ENCODE data around the gene CD200R1L.

Gene CD200R1L

GRCh38 chr3:112871735-112872134 is 25.1 kb upstream of the CD200R1L start:
- Histone ChIP-seq H3K27ac (ENCODE audit: extremely low read depth, low read depth, low read length) (no peak overlapping the region), H3K36me3 (ENCODE audit: control insufficient read depth in 2 of 2, insufficient read depth in 1 of 2, low read length in 2 of 2) (no peaks in the 10 kb centered on the region), H3K9me3 (ENCODE audit: control insufficient read depth, insufficient read depth, low read depth, low read length) (no peaks in the 10 kb centered on the region), H3K4me1 (ENCODE audit: control insufficient read depth, insufficient read depth, low read length) (no peaks in the 10 kb centered on the region), H3K4me3 (ENCODE audit: low read depth, low read length) (no peak overlapping the region)
- ChIA-PET POLR2A (no interaction called here), CTCF (interaction anchor here (0.9 kb wide), 2 partner anchors 9 to 137 kb away, joined by 3 read pairs; no protein-coding TSS in a partner anchor)
- TF ChIP-seq WT1 (tag by site-specific recombination; IDR thresholded peaks at IDR 0.05): no peak
- TF ChIP-seq SP7 (tag by site-specific recombination; IDR thresholded peaks at IDR 0.05): no peak
- TF ChIP-seq ZNF423 (tag by site-specific recombination; IDR thresholded peaks at IDR 0.05): no peak
- TF ChIP-seq ZNF561 (tag by site-specific recombination; IDR thresholded peaks at IDR 0.05; ENCODE audit: borderline replicate concordance): no peak
- no peak for TF ChIP-seq ZNF280C (tag by site-specific recombination; IDR thresholded peaks at IDR 0.05)
- TF ChIP-seq ZNF112 (tag by site-specific recombination; IDR thresholded peaks at IDR 0.05): no peak
- no peak for TF ChIP-seq GLIS1 (tag by site-specific recombination; IDR thresholded peaks at IDR 0.05)
- TF ChIP-seq FEZF1 (tag by site-specific recombination; IDR thresholded peaks at IDR 0.05): no peak
- TF ChIP-seq ZIC2 (tag by site-specific recombination; IDR thresholded peaks at IDR 0.05): no peak
- TF ChIP-seq ZBTB49 (tag by site-specific recombination; IDR thresholded peaks at IDR 0.05; ENCODE audit: low read depth): no peak
- TF ChIP-seq ZBTB1 (tag by site-specific recombination; IDR thresholded peaks at IDR 0.05): no peak
- TF ChIP-seq ZFHX2 (tag by site-specific recombination; conservative IDR thresholded peaks at IDR 0.05): no peak
- TF ChIP-seq ZBTB44 (tag by site-specific recombination; IDR thresholded peaks at IDR 0.05): no peak
- TF ChIP-seq ZNF510 (tag by site-specific recombination; IDR thresholded peaks at IDR 0.05; ENCODE audit: insufficient replicate concordance): no peak
- TF ChIP-seq ZBTB20 (tag by site-specific recombination; IDR thresholded peaks at IDR 0.05): no peak
- TF ChIP-seq CTCF (tag by site-specific recombination; IDR thresholded peaks at IDR 0.05): no peak
- no peak for TF ChIP-seq ZBTB7A (tag by site-specific recombination; IDR thresholded peaks at IDR 0.05; ENCODE audit: low read depth)
- no peak for TF ChIP-seq ZNF560 (tag by site-specific recombination; IDR thresholded peaks at IDR 0.05; ENCODE audit: borderline replicate concordance)

GRCh38 chr3:112865757-112866156 is 19.1 kb upstream of the CD200R1L start:
- CTCF ChIA-PET: no interaction called here

More at GRCh38 chr3:112865757-112866156, 19.1 kb upstream of the CD200R1L start:
- no peaks in the 10 kb centered on the region for H3K4me1 ChIP-seq (ENCODE audit: control insufficient read depth, insufficient read depth, low read length)
- H3K27ac ChIP-seq (ENCODE audit: extremely low read depth, low read depth, low read length): no peak overlapping the region
- H3K9me3 ChIP-seq (ENCODE audit: control insufficient read depth, insufficient read depth, low read depth, low read length): no peaks in the 10 kb centered on the region
- no peaks in the 10 kb centered on the region for H3K36me3 ChIP-seq (ENCODE audit: control insufficient read depth in 2 of 2, insufficient read depth in 1 of 2, low read length in 2 of 2)
- POLR2A ChIA-PET: no interaction called here
- no peak for TF ChIP-seq HOXD13 (CRISPR knock-in tag; IDR thresholded peaks at IDR 0.05; ENCODE audit: borderline replicate concordance)
- no peak for TF ChIP-seq HOXC10 (CRISPR knock-in tag; IDR thresholded peaks at IDR 0.05)
- no peak for TF ChIP-seq ZNF555 (tag by site-specific recombination; conservative IDR thresholded peaks at IDR 0.05)
- H3K4me3 ChIP-seq (ENCODE audit: low read depth, low read length): no peak overlapping the region
